GM12872 (cell line): ENCODE measurements around the gene C5orf46.

Experiments
- CTCF ChIP-seq: IDR thresholded peaks from 3 replicates; pipeline ENCODE4 v1.5.1; 2011; ENCODE audit warnings: low read depth, mild to moderate bottlenecking, low read length, moderate library complexity; ENCODE audit not compliant: insufficient read depth

The C5orf46 gene

GRCh38 chr5:147925020-147925419, 18.7 kb upstream of the C5orf46 start:
- no peak for TF ChIP-seq CTCF

- no peak for TF ChIP-seq CTCF
Measured at GRCh38 chr5:147921136-147921535, 14.8 kb upstream of the C5orf46 start.

GRCh38 chr5:147920420-147921030, 14.2 kb upstream of the C5orf46 start:
- TF ChIP-seq CTCF: no peak

- no peak for TF ChIP-seq CTCF
Measured at GRCh38 chr5:147918899-147919298, 12.6 kb upstream of the C5orf46 start.

GRCh38 chr5:147918101-147918685, 11.9 kb upstream of the C5orf46 start:
- TF ChIP-seq CTCF: no peak

- TF ChIP-seq CTCF: no peak
Measured at GRCh38 chr5:147913786-147914185, 7.4 kb upstream of the C5orf46 start.

- TF ChIP-seq CTCF: no peak
Measured at GRCh38 chr5:147912011-147912410, 5.7 kb upstream of the C5orf46 start.
